Embryonic facial prominence (tissue), 1 donor: ENCODE measurements around the gene ELFN1.
"Not testable (repeated sequence)": the region's sequence is repeated elsewhere in the genome, so short reads cannot be mapped to it uniquely, and the experiment has no call there.

Source experiments
- DNase-seq: peaks from one replicate; pipeline ENCODE4 v3.0.0-alpha.2; 2016; ENCODE audit errors: extremely low spot score

The ELFN1 gene

GRCh38 chr7:1755783-1756625 lies 85.9 kb downstream of the ELFN1 start:
- DNase-seq = no peak

DNA sequence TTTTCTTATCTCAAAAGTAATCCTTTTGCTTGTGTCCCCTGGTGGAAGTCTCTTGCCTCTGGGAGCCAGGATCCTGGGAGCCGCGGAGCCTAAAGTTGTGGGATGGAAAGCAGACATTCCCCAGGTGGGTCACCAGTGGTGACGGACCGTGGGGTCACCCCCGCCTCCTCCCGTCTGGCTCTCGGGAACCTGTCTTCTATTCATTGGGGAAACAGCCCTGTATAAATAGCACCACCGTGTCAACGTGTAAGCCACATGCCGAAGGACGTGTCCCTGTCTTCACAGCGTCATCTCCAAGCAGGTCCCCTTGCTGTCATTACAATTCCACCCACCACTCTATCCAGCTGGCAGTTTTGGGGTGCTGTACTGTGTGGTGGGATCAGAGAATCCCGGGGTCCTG lies 87.5 kb downstream of the ELFN1 start:
- DNase-seq = no peak

DNA sequence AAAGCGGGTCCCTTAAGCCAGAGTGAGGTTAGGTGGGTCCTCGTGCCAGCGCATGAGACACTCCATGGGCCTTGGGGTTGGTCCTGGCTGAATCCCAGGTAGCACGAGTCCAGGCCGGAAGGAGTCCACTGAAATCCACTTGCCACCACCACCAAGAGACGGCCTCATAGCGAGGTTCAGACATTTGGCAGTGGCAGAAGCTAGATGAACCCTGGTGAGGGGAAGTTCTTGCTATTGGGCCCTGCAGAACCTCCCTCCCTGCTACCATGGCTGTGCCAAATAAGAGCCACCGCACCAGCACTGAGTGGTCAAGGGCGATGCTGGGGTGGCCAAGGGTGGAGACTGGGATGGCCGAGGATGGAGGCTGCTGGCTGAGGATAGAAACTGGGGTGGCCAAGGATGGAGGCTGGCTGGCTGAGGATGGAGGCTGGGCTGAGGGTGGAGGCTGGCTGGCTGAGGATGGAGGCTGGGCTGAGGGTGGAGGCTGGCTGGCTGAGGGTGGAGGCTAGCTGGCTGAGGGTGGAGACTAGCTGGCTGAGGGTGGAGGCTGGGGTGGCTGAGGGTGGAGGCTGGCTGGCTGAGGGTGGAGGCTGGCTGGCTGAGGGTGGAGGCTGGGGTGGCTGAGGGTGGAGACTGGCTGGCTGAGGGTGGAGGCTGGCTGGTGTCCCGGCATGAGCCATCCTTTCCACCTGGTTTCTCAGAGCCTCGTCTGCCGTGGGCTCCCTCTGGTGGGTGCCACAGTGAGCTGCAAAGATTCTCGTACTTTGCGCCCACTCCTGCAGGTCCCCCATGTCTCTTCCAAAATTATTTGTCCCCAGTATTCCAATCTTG lies 88.2 kb downstream of the ELFN1 start:
- no peak for DNase-seq

GRCh38 chr7:1758859-1759521 lies 88.9 kb downstream of the ELFN1 start:
- no peak for DNase-seq

DNA sequence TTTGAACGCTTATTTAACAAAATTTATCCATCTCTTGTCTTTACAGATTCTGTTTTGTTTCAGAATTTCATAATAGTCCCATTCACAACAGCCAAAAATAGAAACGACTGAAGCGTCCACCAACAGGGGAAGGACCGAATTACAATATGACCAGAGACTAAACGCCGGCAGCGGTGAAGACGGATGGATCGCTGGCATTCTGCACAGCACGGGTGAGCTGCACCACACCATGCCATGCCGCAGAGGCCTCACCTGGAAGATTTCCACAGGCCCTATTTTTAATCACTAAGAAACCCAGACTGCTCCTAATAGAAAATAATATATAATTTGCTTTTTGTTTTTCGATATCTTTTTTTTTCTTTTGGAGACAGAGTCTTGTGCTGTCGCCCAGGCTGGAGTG lies 91.0 kb downstream of the ELFN1 start:
- no peak for DNase-seq

GRCh38 chr7:1761774-1762173 lies 91.7 kb downstream of the ELFN1 start:
- DNase-seq = no peak

DNA sequence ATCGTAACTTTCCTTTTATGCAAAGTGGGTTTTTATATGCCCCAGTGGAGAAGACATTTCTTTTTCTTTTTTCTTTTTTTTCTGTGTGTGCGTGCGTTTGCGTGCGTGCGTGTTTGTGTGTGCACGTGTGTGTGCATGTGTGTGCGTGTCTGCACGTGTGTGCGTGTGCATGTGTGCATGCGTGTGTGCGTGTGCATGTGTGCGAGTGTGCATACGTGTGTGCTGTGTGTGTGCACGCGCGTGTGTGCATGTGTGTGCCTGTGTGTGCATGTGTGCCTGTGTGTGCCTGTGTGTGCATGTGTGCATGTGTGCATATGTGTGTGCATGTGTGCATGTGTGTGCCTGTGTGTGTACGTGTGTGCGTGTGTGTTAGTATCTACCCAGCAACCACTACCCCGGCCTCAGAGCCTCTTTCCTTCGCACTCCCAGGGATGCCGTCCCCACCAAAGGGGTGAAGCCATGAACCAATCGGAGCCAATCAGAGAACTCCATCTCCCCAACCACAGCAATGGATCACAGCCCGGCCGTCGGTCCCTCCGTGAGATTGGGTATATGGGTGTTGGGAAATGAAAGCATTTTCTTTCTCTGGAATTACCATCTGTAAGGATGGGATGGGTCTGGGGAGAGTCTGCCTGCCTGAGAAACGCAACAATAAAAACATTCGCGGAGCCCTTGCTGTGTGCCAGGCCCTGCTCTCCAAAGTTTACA lies 92.3 kb downstream of the ELFN1 start:
- no peak for DNase-seq

DNA sequence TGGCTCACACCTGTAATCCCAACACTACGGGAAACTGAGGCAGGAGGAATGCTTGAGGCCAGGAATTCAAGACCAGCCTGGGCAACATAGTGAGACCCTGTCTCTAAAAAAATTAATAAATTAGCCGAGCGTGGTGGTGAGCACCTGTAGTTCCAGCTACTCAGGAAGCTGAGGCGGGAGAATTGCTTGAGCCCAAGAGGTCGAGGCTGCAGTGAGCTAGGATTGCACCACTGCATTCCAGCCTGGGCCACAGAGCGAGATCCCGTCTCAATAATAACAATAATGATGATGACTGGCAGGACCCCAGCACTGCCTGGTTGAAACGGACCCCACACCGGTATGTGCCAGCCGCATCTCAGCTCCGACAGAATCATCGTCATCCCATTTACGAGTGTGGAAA lies 93.0 kb downstream of the ELFN1 start:
- no peak for DNase-seq

DNA sequence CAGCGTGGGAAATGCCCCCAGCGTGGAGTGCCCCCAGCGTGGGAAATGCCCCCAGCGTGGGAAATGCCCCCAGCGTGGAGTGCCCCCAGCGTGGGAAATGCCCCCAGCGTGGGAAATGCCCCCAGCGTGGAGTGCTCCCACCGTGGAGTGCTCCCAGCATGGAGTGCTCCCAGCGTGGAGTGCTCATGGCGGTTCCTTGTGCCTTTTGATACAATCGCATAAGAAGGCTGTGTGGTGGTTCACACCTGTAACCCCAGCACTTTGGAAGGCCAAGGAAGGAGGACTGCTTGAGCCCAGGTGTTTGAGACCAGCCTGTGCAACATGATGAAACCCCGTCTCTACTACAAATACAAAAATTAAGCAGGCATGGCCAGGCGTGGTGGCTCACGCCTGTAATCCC lies 93.8 kb downstream of the ELFN1 start:
- DNase-seq = not testable (repeated sequence)

DNA sequence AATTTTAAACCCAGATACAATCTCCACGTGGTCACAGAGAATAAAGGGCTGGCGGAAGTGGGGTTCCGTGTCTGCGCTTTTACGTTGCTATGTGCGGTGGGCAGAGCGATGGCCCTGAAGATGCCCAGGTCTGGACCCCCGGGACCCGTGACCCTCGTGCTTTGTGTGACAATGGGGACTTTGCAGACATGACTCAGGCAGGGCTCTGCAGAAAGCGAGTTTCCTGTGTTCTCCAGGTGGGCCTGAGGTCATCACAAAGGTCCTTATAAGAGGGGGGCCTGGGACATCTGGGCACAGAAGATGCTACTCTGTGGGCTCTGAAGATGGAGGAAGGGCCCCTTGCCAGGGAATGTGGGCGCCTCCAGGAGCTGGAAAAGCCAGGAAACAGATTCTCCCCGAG lies 95.3 kb downstream of the ELFN1 start:
- no peak for DNase-seq

- DNase-seq = no peak
These were observed 97.4 kb downstream of the ELFN1 start for GRCh38 chr7:1767524-1767923.

DNA sequence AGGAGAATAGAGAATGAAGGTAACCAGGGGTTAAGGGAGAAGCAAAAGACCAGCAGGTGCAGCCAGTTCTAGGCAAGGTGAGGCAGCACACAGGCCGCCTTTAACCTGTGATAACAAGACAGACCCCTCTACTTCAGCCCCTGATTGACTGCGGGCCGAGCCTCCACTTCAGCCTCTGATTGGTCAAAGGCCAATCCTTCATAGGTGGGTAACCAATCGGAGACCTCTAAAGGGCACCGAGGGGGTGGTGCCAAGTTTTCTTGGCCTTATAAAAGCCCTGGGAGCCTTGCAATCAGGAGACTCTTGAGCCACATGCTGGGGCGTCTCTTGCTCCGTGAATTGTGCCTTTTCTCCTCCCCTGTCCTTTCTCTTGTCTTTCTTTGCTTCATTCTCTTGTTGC lies 98.8 kb downstream of the ELFN1 start:
- no peak for DNase-seq

DNA sequence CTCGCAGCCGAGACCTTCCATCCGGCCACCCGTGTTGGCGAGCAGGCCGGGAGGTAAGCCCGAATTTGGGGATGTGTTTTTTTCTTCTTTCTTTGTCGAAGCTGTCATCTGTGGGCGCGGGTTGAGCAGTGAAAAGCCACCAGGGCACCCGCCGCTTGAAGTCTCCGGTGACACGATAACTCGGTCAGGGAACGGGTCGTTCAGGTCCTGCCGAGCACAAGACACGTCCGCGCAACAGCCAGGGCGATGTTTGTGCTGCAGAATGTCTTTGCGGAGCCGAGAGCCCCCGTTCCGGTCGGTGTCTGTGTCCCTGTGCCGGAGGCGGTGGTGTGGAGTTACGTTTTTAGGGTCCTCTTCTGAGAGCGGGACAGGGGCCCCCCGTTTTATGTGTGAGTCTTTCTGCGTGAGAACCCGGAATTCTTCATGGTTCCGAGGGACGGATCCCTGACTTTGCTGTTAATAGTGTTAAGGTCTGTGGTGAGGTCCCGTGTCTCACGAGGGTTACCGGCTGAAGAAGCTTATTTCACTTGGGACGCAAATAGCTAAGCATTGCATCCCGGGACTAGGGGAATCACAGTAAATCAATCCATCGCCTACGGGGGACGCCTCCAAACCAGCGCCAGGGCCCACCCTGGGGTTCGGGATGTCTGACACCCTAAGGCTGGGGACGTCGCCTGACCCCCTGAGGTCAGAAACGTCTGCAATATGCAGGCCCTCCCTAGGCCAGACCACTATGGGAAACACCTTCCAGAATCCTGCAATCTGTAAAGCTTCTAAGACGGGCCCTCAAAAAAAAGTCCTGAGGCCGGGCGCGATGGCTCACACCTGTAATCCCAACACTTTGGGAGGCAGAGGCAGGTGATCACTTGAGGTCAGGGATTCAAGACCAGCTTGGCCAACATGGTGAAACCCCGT lies 99.5 kb downstream of the ELFN1 start:
- DNase-seq = no peak

- no peak for DNase-seq
These were observed 100.3 kb downstream of the ELFN1 start for GRCh38 chr7:1770331-1770730.

DNA sequence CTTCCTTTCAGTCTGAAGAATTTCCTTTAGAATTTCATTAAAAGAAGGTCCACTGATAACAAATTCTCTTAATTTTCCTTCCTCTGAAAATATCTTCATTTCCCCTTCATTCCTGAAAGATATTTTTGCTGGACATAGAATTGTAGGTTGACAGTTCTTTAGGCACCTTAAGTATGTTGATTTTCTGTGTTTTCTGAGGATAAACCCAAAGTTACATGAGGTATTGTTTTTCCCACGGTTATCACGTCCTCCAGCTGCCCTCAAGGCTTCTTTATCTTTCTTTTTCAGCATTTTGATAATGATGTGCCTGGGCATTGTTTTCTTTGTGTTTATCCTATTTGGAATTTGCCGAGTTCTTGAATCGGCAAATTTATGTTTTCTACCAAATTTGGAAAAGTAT lies 105.3 kb downstream of the ELFN1 start:
- no peak for DNase-seq

- no peak for DNase-seq
These were observed 107.0 kb downstream of the ELFN1 start for GRCh38 chr7:1777122-1777521.

GRCh38 chr7:1779445-1779844 lies 109.4 kb downstream of the ELFN1 start:
- no peak for DNase-seq

- no peak for DNase-seq
These were observed 111.3 kb downstream of the ELFN1 start for GRCh38 chr7:1781369-1781768.

DNA sequence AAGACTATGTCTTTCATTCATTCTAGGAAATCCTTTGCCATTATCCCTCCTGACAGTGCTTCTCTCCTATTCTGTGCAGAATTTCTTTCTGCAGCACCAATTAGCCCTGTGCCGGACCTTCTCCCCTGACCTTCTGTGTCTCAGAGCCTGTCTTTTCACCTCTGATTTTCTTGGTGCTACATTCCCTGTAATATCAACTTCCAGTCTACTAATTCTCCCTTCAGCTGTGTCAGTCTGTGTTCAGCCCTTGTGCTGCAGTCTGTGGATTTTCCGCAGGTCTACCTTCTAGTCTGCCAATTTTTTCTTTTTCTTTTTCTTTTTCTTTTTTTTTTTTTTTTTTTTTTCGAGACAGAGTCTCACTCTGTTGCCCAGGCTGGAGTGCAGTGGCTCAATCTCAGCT lies 115.8 kb downstream of the ELFN1 start:
- DNase-seq = no peak

DNA sequence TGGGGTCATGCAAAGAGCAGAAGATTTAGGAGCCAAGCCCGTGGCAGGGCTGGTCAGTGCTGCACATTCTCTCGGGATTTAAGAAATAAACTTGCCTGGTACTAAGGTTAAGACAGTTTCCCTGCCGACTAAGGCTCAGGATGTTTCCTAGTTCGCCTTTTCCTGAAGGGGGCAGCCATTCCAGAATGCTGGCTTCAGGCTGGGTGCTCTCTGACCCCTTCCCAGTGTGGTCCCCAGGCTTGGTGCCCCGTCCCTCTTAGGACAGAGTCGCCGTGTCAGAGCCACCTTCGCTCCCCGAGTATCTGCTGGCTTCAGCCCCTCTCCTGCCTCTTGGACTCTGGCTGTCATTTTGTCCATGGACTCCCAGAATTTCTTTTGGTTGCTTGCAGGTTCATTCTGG lies 117.2 kb downstream of the ELFN1 start:
- no peak for DNase-seq

DNA sequence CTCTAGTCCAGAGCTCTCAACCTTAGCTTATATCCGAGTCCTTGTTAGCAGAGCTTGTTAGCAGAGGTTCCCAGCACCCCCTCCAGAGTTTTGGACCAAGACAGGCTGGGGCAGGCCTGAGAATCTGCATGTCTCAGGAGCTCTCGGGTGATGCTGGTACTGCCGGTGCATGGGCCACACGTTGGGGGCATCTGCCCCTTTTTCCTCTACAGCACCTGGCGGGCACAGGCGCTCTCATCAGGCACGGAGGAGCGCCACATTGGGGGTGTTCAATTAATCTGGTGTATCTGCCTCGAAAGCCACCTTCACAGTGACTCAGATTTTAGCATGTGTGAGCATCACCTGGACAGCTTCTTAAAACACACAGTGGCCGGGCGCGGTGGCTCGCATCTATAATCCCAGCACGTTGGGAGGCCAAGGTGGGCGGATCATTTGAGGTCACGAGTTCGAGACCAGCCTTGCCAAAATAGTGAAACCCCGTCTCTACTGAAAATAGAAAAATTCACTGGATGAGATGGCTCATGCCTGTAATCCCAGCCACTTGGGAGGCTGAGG lies 117.7 kb downstream of the ELFN1 start:
- no peak for DNase-seq
